ENCODE data around the gene VAC14.

GRCh38 chr16:70688246-70688742, 112.7 kb downstream of the VAC14 start:
- no peak for TF ChIP-seq CTCF (IDR thresholded peaks at IDR 0.05)
- TF ChIP-seq POLR2A (IDR thresholded peaks at IDR 0.05): no peak
